SJCRH30 (cell line): ENCODE measurements around the gene KLHL9. TPM values are rescaled to one million over a fixed set of nuclear protein-coding genes. Genes with fewer than 3 reads are reported as not detected.

Experiments
- DNase-seq, 2 experiments: peaks; one replicate each; pipeline ENCODE4 v3.0.0-alpha.2; 2015 to 2020
- H3K27ac ChIP-seq: fragments of 250-450 bp; sonication (Bioruptor Pico); 2 replicates; pipeline ENCODE4 v1.5.1; 2020; ENCODE audit warnings: mild to moderate bottlenecking, moderate library complexity
- H3K27me3 ChIP-seq: fragments of 250-450 bp; sonication (Bioruptor Pico); 2 replicates; pipeline ENCODE4 v1.5.1; 2020; ENCODE audit warnings: mild to moderate bottlenecking, moderate library complexity
- H3K36me3 ChIP-seq: fragments of 250-450 bp; sonication (Bioruptor Pico); 2 replicates; pipeline ENCODE4 v1.5.1; 2020; ENCODE audit warnings: mild to moderate bottlenecking, moderate library complexity
- H3K4me1 ChIP-seq: fragments of 250-450 bp; sonication (Bioruptor Pico); 2 replicates; pipeline ENCODE4 v1.5.1; 2020; ENCODE audit warnings: mild to moderate bottlenecking, moderate library complexity
- H3K4me3 ChIP-seq: fragments of 250-450 bp; sonication (Bioruptor Pico); 2 replicates; pipeline ENCODE4 v1.5.1; 2020; ENCODE audit warnings: mild to moderate bottlenecking, moderate library complexity
- H3K9me3 ChIP-seq: fragments of 250-450 bp; sonication (Bioruptor Pico); replicated peaks from 2 replicates; pipeline ENCODE4 v1.5.1; 2020; ENCODE audit warnings: mild to moderate bottlenecking, moderate library complexity
- total RNA-seq: library from RNA; depleted of rRNA; stranded (reverse); fragments of >200 nt; shearing (Covaris generic); gene quantifications from 2 replicates; pipeline ENCODE4 v1.2.3, GENCODE V29; 2014

The KLHL9 gene
- total RNA-seq, 1 experiment from 2014 or later = 25.5 TPM

DNA sequence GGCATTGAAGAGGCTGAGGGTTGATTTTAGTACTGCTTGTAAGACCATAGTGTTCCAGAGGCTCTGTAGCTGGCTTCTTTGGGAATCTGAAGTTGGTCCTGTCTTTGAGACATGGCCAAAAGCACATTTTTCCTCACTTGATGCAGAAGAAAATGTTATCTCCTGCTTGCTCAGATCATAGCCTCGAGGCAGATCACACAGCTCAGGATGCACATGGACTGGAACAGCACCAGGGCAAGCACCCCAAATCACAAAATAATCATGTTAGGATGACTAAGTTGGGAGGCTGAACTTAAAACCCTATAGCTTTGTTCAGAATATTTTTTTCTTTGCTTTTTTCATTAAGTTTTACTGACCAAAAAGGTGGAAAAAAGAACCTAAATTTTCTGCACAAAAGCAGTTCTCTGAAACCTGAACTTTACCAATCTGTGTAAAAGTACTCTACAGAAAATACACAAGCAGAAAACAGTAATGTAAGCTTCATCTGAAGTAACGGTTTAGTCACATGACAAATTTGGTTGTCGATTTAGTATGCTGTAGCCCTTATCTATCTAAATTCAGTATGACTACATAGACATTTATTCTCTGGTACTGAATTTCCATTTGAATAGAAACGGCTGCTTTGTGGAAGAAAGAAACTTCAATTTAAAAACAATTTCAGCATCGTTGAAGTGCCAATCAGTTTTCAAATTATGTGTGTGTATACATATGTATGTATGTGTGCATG is 3.4 kb downstream of the KLHL9 start:
- Histone ChIP-seq H3K4me1 (peaks cover 3% of the 10 kb centered on the region), H3K27me3 (no peaks in the 10 kb centered on the region), H3K9me3 (no peaks in the 10 kb centered on the region), H3K4me3 (no peak overlapping the region), H3K36me3 (peaks cover 15% of the 10 kb centered on the region; the same call in 1 of the 2 replicates), H3K27ac (no peak overlapping the region)
- DNase-seq = no peak

DNA sequence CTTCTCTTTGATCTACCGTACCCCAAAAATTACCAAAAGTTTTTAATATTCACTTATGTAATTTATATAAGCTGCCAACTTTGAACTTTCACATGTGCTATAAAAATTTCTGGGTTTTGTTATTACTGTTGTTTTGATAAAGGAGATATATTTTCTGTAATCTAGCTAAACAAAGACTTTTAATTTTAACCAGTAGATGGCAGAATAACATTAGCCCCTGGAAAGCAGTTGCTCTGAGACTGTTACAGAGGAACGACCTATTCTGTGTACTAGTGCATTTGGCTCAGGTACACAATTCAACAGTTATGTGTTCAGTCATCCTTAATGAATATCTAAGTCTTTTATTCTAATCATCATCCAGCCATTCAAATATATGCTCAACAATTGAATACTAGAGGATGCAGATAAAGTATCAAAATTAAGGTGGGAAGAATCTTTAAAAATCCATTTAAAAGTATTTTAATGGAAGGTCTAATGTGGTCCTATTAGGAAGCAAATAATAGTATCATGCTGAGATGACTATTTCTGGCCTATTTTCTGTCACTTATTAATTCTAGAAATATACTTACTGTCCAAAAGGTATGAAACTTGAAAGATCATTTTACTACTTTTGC is 8.6 kb downstream of the KLHL9 start:
- DNase-seq = peak in 1 of 2 experiments; percentile 51
- Histone ChIP-seq H3K36me3 (no peaks in the 10 kb centered on the region), H3K4me1 (no peaks in the 10 kb centered on the region; the same call in 1 of the 2 replicates), H3K9me3 (no peaks in the 10 kb centered on the region), H3K27ac (no peak overlapping the region), H3K4me3 (no peak overlapping the region), H3K27me3 (no peaks in the 10 kb centered on the region)

DNA sequence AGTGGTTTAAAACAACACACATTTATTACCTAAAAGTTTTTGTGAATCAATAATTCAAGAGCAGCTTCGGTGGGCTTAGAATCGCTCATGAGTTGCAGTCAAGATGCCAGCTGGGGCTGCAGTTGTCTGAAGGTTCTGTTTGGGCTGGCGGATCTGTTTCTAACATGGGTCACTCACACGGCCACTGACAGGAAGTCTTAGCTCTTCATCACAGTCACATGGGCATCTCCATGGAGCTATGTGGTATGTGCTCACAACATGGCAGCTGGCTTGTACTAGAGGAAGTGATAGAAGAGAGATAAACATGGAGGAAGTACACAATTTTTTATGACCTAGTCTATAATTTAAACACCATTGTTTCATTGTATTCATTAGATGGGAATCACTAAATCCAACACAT is 11.2 kb downstream of the KLHL9 start:
- Histone ChIP-seq H3K4me3 (no peak overlapping the region), H3K27ac (no peak overlapping the region), H3K27me3 (no peaks in the 10 kb centered on the region), H3K4me1 (no peaks in the 10 kb centered on the region), H3K9me3 (no peaks in the 10 kb centered on the region), H3K36me3 (no peaks in the 10 kb centered on the region)
- DNase-seq = no peak

DNA sequence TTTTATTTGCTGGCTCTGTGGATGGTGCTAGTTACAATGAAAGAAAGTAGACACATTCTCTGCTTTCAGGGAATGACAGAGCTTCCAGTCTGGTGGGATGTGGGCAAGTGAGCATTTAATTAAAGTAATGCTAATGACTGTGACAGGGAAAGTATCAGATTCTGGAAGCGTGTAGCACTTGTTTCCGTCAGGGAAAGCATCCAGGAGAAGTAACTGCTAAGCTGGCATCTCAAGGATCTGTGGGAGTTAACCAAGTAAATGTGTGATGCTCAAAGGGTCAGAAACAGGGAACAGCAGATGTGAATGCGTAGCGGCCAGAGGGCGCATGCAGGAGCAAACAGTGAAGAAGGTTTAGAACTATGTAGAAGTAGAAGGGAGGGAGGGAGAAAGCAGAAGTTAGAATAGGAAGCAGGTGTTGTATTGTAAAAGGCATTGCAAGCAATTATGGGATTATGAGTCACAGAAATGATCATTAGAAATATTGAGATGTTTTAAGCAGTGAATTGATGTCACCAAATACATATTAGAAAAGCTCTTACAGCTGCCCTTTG is 12.2 kb downstream of the KLHL9 start:
- no peaks in the 10 kb centered on the region for H3K27me3 ChIP-seq
- DNase-seq = no peak
- H3K9me3 ChIP-seq = no peaks in the 10 kb centered on the region
- no peak overlapping the region for H3K4me3 ChIP-seq
- no peaks in the 10 kb centered on the region for H3K36me3 ChIP-seq
- no peak overlapping the region for H3K27ac ChIP-seq
- no peaks in the 10 kb centered on the region for H3K4me1 ChIP-seq

DNA sequence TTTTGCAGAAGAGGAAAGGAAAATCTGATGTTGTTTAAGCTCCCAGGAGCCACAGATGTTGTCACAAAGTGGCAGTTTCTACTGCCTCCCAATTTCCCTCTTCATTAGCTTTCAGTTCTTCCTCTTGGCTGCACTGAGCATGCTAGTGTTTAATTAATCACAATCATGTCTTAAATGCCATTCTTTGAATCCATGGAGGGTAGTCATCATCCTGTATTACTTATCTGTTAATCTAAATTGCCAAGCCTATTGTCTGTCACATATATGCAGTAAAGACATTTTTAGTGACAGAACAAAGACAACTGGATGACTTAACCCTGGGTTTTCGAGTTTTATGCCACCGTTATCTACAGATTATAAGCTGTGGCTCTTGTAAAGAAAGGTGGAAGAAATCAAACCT is 14.7 kb downstream of the KLHL9 start:
- no peaks in the 10 kb centered on the region for H3K27me3 ChIP-seq
- no peak overlapping the region for H3K27ac ChIP-seq
- H3K36me3 ChIP-seq = no peaks in the 10 kb centered on the region
- no peaks in the 10 kb centered on the region for H3K9me3 ChIP-seq
- H3K4me3 ChIP-seq = no peak overlapping the region
- DNase-seq = no peak
- no peaks in the 10 kb centered on the region for H3K4me1 ChIP-seq

DNA sequence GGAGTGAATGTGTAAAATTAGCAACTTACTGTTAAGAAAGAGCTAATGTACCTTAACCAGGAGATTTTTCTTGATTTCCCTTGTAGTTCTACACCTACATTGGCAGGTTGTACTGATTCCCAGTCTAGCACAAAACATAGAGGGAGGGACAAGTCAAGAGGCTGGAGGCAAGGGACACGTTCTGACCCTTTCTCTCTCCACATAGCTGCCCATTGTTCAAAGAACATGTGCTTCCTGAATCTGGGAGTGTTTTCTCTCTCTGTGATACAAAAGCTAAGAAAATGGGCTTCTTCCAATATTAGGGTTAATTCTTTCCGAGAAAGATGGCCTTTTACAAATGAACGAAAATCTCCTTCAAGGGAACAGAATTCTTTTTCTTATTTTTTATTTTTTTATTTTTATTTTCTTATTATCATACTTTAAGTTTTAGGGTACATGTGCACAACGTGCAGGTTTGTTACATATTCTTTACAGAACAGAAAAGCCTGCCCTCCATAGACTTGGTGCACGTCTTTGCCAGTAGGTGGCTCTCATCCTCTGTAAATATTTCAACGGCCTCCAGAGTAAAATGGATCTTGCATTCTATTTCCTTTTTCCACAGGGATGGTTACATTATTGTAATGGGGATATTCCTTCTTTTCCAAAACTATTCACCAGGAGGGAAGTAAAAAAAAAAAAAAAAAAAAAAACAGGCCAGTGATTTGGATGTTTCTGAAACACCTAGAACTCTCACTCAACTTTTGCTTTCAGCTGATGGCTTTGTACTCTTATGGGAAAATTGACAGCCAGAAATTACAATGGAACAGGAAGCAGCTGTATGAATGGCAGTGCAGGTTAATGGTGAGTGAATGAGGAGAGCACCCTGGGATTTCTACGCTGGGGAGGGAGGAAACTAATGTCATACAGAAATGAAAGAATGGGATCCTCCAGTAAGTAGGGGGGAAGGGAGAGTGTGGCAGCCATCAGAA is 17.0 kb downstream of the KLHL9 start:
- H3K36me3 ChIP-seq = no peaks in the 10 kb centered on the region
- H3K27ac ChIP-seq = no peak overlapping the region
- H3K4me1 ChIP-seq = no peaks in the 10 kb centered on the region
- no peaks in the 10 kb centered on the region for H3K27me3 ChIP-seq
- H3K9me3 ChIP-seq = no peaks in the 10 kb centered on the region
- peak; percentile 18 to 64 for DNase-seq
- no peak overlapping the region for H3K4me3 ChIP-seq

DNA sequence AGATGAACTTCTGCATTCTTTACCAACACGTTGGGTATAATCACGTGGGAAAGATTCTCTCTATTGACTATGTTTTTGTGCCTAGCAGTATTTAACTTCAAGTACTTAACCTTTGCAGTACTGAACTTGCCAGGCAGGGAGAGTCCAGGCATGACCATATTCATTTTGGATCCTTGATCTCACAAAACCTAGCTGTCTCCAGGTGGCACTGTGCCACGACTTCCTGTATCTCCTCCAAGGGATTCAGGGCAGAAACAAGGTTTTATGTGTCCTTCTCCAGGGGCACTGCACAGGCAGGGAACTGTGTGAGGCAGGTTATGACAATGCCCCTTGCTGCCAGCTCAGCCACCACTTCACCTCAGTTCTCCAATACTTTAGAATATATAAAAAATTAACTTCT is 18.3 kb downstream of the KLHL9 start:
- H3K27me3 ChIP-seq = no peaks in the 10 kb centered on the region
- no peaks in the 10 kb centered on the region for H3K9me3 ChIP-seq
- H3K27ac ChIP-seq = no peak overlapping the region
- no peaks in the 10 kb centered on the region for H3K4me1 ChIP-seq
- DNase-seq = no peak
- no peaks in the 10 kb centered on the region for H3K36me3 ChIP-seq
- no peak overlapping the region for H3K4me3 ChIP-seq

DNA sequence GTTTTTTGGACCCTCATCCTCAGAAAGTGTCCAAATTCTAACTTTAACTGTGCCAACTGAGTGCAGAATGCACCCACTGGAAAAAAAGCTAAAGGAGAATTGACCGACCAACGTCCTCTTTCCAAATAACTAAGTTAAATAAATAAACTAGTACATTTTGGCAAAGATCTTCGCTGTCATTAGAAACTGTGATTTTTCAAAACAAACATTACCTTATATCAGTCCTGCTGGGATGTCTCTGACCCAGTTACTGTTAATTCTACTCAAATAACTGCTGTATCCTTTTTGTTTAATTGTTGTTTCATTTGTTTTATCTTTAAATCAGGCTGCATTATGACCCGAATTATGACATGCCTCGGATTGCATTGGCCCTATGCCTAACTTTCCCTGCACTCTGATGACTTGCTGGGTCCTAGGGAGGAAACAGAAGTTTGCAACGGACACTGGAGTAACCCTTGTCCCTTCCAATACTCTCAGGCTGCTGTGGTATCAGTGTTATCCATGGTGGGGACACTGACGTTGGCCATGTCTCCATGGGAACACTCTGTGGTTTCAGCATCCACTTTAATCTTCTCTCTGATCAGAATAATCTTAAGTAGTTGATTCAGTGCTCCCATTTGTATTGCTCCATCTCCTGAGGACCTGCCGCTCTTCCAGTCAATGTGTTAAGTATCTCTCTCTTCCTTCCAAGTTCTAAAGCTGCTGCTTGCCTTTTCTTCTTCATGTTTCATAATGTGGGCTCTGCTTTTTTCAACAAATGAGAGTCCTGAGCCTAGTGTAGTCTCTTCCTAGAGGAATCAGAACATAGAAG is 19.0 kb downstream of the KLHL9 start:
- Histone ChIP-seq H3K36me3 (no peaks in the 10 kb centered on the region), H3K27me3 (no peaks in the 10 kb centered on the region), H3K4me3 (no peak overlapping the region), H3K27ac (no peak overlapping the region), H3K4me1 (no peaks in the 10 kb centered on the region), H3K9me3 (no peaks in the 10 kb centered on the region)
- no peak for DNase-seq

DNA sequence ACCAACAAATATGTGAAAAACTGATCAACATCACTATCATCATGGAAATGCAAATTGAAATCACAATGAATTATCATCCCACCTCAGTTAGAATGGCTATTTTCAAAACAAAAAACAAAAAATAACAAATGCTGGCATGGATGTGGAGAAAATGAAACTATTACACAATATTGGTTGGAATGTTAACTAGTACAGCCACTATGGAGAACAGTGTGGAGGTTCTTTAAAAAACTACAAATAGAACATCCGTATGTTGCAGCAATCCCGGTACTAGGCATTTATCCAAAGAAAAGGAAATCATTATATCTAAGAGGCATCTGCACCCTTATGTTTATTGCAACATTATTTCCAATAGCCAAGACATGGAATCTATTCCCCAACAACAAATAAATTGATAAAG is 21.1 kb downstream of the KLHL9 start:
- no peak for DNase-seq
- H3K27me3 ChIP-seq = no peaks in the 10 kb centered on the region
- no peaks in the 10 kb centered on the region for H3K36me3 ChIP-seq
- no peak overlapping the region for H3K4me3 ChIP-seq
- no peak overlapping the region for H3K27ac ChIP-seq
- H3K9me3 ChIP-seq = no peaks in the 10 kb centered on the region
- no peaks in the 10 kb centered on the region for H3K4me1 ChIP-seq

DNA sequence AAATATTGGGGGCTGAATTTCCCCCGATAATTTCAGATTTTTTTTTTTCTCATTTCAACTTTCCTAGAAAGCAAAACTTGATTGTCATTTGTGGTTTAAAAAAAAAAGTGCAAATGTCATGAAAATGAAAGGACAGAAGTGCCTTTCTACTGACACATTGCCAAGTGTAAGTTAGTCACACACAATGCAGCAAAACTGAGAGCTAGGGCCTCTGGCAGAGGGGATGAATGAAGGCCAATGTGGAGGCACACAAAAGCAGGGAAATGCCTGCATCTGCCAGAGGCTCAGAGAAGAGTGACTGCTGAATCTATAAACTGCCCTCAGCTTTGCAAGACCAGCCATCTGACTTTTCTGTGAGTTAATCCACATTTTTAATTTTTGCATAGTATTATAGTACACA is 23.3 kb downstream of the KLHL9 start:
- no peaks in the 10 kb centered on the region for H3K36me3 ChIP-seq
- H3K9me3 ChIP-seq = no peaks in the 10 kb centered on the region
- no peak overlapping the region for H3K4me3 ChIP-seq
- H3K27ac ChIP-seq = no peak overlapping the region
- H3K27me3 ChIP-seq = peaks cover 3% of the 10 kb centered on the region; the same call in 1 of the 2 replicates
- DNase-seq = no peak
- H3K4me1 ChIP-seq = no peaks in the 10 kb centered on the region

DNA sequence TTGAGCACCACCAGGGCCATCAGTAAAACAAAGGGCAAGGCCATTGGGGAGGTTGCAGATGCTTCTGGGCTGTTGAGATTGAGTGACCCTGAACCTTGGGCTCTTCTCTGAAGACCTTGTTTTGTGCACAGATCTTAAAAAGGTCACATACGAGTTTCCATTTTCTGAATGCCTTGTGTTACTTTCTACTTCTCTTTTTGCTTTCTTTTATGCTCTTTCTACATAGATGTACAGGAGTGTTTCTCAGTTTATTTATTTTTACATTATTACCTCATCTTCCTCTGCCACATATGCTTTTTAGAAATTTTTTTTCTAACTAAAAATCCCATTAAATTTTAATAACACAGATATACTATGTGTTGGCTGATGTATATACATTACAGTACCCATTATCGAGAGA is 30.0 kb downstream of the KLHL9 start, which contains the start of gene IFNA5:
Gene IFNA5 (minus strand): TSS at position 101 of the 400 bp plus-strand sequence. CDS start 57 bp downstream, at position 44.
- no peaks in the 10 kb centered on the region for H3K36me3 ChIP-seq
- no peaks in the 10 kb centered on the region for H3K9me3 ChIP-seq
- H3K4me1 ChIP-seq = no peaks in the 10 kb centered on the region
- H3K4me3 ChIP-seq = no peak within 1 kb of the TSS
- peaks cover 6% of the 10 kb centered on the region; the same call in 1 of the 2 replicates for H3K27me3 ChIP-seq
- H3K27ac ChIP-seq = no peak within 1 kb of the TSS
- no peak for DNase-seq

DNA sequence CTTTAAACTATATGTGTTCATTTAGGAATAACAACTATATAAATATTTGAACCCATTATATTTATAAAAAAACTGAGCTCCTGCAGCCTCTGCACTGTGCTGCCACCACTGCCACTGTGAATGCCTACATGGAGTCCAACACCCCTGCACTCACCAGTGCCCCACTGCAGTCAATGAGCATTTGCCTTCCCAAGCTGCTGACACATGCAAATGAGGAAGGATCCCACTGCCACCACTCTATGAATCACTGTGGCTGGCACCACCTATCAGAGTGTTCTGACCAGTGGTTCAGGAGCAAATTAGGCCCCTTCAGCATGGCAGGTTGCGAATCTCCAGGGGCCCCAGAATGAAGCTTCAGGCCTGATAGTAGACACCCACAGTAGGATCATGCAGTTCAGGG is 39.2 kb downstream of the KLHL9 start:
- no peak for DNase-seq
- H3K9me3 ChIP-seq = no peaks in the 10 kb centered on the region

DNA sequence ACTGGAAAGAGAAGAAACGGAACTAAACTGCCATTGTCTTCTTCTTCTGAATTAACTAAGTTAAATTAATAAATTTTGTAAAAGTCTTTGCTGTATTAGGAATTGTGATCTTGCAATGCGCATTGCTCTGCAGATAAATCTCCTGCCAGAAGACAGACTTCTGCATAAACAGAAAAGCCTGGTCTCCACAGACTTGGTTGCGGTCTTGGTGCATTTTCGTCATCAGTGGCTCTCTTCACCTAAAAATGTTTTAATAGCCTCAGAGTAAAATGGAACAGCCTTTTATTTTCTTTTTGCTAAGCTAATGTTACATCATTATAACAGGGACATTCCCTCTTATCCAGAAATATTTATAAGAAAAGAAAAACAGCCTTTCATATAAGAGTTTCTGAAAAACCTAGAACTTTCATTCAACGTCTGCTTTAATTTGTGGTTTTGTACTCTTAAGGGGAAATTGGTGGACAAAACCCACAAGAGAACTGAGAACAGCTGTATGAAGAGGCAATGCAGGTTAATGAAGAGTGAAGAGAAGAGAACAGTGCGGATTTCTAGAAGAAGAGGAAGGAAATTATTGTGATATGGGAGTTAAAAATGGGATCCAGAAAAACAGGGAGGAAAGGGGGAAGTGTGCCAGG is 40.2 kb downstream of the KLHL9 start:
- DNase-seq = no peak
- H3K4me1 ChIP-seq = no peaks in the 10 kb centered on the region
- H3K9me3 ChIP-seq = no peaks in the 10 kb centered on the region
- H3K27me3 ChIP-seq = no peaks in the 10 kb centered on the region; the same call in none of the 2 replicates
- no peaks in the 10 kb centered on the region for H3K36me3 ChIP-seq
- H3K4me3 ChIP-seq = no peak overlapping the region
- H3K27ac ChIP-seq = no peak overlapping the region

More for the DNA sequence above, 39.2 kb downstream of the KLHL9 start:
- Histone ChIP-seq H3K36me3 (no peaks in the 10 kb centered on the region), H3K27me3 (no peaks in the 10 kb centered on the region; the same call in none of the 2 replicates), H3K27ac (no peak overlapping the region), H3K4me3 (no peak overlapping the region), H3K4me1 (no peaks in the 10 kb centered on the region)
